ENCODE measurements around the gene ALG10B. TPM values are rescaled to one million over a fixed set of nuclear protein-coding genes. Genes with fewer than 3 reads are reported as not detected.
A peak's percentile ranks its signal among the peaks of the same experiment; 100 is the strongest.

Gene ALG10B
- total and polyA plus RNA-seq, 2 of the 8 experiments (the other 6 are each of a cell fraction or from before 2014, with no cell fraction given) = 3.2 to 5.4 TPM

DNA sequence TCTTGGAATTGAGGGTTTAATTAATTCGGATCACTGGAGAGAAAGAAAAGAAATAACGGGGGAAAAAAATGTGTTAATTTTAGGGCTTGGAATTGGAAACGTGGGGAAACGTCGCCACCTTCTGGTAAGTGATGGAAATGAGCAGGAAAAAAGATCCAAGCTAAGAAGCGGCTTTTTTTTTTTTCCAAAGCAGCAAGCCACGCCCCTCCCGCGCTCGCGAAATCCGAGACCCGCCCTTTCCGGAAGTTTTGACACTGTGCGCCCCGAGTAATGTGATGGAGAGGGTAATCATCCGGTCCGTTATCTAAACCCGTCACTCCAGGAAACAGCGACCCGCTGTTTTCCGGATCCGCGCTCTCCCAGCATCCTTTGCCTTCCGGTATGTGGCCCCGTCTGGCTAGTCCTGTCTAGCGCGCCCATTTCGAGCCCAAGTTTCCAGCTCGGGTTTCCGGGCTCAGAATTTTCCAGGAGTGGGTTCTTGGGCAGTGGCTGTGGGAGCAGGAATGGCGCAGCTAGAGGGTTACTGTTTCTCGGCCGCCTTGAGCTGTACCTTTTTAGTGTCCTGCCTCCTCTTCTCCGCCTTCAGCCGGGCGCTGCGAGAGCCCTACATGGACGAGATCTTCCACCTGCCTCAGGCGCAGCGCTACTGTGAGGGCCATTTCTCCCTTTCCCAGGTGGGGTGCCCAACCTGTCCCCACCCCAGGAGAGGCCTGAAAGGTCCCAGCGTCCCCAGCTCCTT lies at the start of gene ALG10B (continued):
- TF ChIP-seq CTBP2 (IDR thresholded peaks at IDR 0.05; ENCODE audit: borderline replicate concordance, insufficient read depth, insufficient read length, low read length) (no peak), JUN (IDR thresholded peaks at IDR 0.05; ENCODE audit: low read depth, low read length) (no peak), NANOG (IDR thresholded peaks at IDR 0.05; ENCODE audit: insufficient read depth, low read depth, low read length, poor library complexity, severe bottlenecking) (no peak), YY1 (IDR thresholded peaks at IDR 0.05; ENCODE audit: low read depth, low read length) (peak; percentile 62; the same call in 1 of the 2 replicates), BRCA1 (IDR thresholded peaks at IDR 0.05; ENCODE audit: low read depth, low read length) (no peak), ASH2L (IDR thresholded peaks at IDR 0.05; ENCODE audit: low read length) (peak; percentile 62), CBX5 (IDR thresholded peaks at IDR 0.05; ENCODE audit: low read depth, low read length) (no peak), KDM1A (IDR thresholded peaks at IDR 0.05; ENCODE audit: borderline replicate concordance, low read length) (no peak), NRF1 (IDR thresholded peaks at IDR 0.05; ENCODE audit: low read depth, low read length) (no peak), POU5F1 (IDR thresholded peaks at IDR 0.05; ENCODE audit: low read depth, low read length) (no peak), KDM5A (IDR thresholded peaks at IDR 0.05; ENCODE audit: low read length) (peak; percentile 51; the same call in 1 of the 2 replicates), TAF1 (IDR thresholded peaks at IDR 0.05; ENCODE audit: low read depth, low read length) (peak; percentile 86), MAFK (IDR thresholded peaks at IDR 0.05; ENCODE audit: low read depth, low read length) (no peak), HDAC2 (IDR thresholded peaks at IDR 0.05; ENCODE audit: borderline replicate concordance in 1 of 2, low read depth in 2 of 2, low read length in 2 of 2) (no peak), POLR2A (IDR thresholded peaks at IDR 0.05; ENCODE audit: control extremely low read depth in 1 of 2, low read depth in 2 of 2, low read length in 2 of 2) (peak in 1 of 2 experiments; percentile 74; a peak in 2 of 3 replicates), FOSL1 (IDR thresholded peaks at IDR 0.05; ENCODE audit: insufficient read depth, low read depth, low read length) (no peak), POLR2AphosphoS5 (IDR thresholded peaks at IDR 0.05; ENCODE audit: low read depth, low read length) (peak; percentile 53; the same call in 1 of the 2 replicates), RBBP5 (IDR thresholded peaks at IDR 0.05; ENCODE audit: borderline replicate concordance, low read depth, low read length) (no peak), SRF (IDR thresholded peaks at IDR 0.05; ENCODE audit: low read depth, low read length) (0 out of 2 replicates have a peak, but pooled peaks have one; percentile 40), TCF12 (IDR thresholded peaks at IDR 0.05; ENCODE audit: low read depth, low read length) (no peak)
- TF ChIP-seq, protein P1, sequence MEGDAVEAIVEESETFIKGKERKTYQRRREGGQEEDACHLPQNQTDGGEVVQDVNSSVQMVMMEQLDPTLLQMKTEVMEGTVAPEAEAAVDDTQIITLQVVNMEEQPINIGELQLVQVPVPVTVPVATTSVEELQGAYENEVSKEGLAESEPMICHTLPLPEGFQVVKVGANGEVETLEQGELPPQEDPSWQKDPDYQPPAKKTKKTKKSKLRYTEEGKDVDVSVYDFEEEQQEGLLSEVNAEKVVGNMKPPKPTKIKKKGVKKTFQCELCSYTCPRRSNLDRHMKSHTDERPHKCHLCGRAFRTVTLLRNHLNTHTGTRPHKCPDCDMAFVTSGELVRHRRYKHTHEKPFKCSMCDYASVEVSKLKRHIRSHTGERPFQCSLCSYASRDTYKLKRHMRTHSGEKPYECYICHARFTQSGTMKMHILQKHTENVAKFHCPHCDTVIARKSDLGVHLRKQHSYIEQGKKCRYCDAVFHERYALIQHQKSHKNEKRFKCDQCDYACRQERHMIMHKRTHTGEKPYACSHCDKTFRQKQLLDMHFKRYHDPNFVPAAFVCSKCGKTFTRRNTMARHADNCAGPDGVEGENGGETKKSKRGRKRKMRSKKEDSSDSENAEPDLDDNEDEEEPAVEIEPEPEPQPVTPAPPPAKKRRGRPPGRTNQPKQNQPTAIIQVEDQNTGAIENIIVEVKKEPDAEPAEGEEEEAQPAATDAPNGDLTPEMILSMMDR (IDR thresholded peaks at IDR 0.05; ENCODE audit: control extremely low read depth in 1 of 3, insufficient read depth in 1 of 3, low read depth in 1 of 3, low read length in 3 of 3) = peak in 2 of 3 experiments; percentile 33 to 39; a peak in 2 of 4 replicates
- TF ChIP-seq, protein P2, sequence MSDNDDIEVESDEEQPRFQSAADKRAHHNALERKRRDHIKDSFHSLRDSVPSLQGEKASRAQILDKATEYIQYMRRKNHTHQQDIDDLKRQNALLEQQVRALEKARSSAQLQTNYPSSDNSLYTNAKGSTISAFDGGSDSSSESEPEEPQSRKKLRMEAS (IDR thresholded peaks at IDR 0.05) = no peak
